ENCODE results near the gene LST1.

The LST1 gene

GRCh38 chr6:31559958-31560696 is 25.9 kb upstream of the LST1 start:
- TF ChIP-seq, protein P1, sequence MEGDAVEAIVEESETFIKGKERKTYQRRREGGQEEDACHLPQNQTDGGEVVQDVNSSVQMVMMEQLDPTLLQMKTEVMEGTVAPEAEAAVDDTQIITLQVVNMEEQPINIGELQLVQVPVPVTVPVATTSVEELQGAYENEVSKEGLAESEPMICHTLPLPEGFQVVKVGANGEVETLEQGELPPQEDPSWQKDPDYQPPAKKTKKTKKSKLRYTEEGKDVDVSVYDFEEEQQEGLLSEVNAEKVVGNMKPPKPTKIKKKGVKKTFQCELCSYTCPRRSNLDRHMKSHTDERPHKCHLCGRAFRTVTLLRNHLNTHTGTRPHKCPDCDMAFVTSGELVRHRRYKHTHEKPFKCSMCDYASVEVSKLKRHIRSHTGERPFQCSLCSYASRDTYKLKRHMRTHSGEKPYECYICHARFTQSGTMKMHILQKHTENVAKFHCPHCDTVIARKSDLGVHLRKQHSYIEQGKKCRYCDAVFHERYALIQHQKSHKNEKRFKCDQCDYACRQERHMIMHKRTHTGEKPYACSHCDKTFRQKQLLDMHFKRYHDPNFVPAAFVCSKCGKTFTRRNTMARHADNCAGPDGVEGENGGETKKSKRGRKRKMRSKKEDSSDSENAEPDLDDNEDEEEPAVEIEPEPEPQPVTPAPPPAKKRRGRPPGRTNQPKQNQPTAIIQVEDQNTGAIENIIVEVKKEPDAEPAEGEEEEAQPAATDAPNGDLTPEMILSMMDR (IDR thresholded peaks at IDR 0.05; ENCODE audit: low read depth, low read length, missing control alignments), result no peak
- no peak for DNase-seq (ENCODE audit: extremely low read depth, low read depth)
- H3K4me3 ChIP-seq (replicated peaks; ENCODE audit: low read depth, low read length), result no peak overlapping the region

GRCh38 chr6:31560697-31561058 is 25.4 kb upstream of the LST1 start:
- H3K4me3 ChIP-seq (replicated peaks; ENCODE audit: low read depth, low read length), result no peak overlapping the region
- TF ChIP-seq, protein P1 (IDR thresholded peaks at IDR 0.05; ENCODE audit: low read depth, low read length, missing control alignments), result no peak
- no peak for DNase-seq (ENCODE audit: extremely low read depth, low read depth)

GRCh38 chr6:31567531-31568370 is 18.3 kb upstream of the LST1 start:
- no peak overlapping the region for H3K4me3 ChIP-seq (replicated peaks; ENCODE audit: low read depth, low read length)
- no peak for DNase-seq (ENCODE audit: extremely low read depth, low read depth)
- TF ChIP-seq, protein P1 (IDR thresholded peaks at IDR 0.05; ENCODE audit: low read depth, low read length, missing control alignments), result no peak

DNA sequence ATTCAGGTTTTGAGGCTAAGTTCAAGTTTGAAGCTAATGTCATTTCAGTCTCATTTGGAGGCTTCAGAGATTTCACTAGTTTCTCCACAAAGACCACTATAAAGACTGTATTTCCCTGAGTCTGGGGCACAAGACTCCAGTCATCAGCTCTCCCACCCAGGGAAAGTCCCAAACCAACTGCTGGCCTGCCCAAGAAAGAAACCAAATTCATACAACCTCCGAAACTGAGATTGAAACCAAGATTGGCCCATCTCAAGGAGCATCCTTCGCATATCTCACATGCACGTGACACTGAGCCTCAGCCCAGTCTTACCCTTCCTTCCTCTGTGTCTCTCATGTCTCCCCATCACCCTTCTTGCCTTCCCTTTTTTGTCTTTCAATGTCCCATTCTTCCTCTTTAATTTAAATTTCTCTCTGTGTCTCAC is 17.5 kb upstream of the LST1 start:
- no peak overlapping the region for H3K4me3 ChIP-seq (replicated peaks; ENCODE audit: low read depth, low read length)
- no peak for DNase-seq (ENCODE audit: extremely low read depth, low read depth)
- TF ChIP-seq, protein P1 (IDR thresholded peaks at IDR 0.05; ENCODE audit: low read depth, low read length, missing control alignments), result no peak

GRCh38 chr6:31569861-31570536 is 16.1 kb upstream of the LST1 start:
- TF ChIP-seq, protein P1 (IDR thresholded peaks at IDR 0.05; ENCODE audit: low read depth, low read length, missing control alignments), result no peak
- H3K4me3 ChIP-seq (replicated peaks; ENCODE audit: low read depth, low read length), result no peak overlapping the region
- no peak for DNase-seq (ENCODE audit: extremely low read depth, low read depth)

DNA sequence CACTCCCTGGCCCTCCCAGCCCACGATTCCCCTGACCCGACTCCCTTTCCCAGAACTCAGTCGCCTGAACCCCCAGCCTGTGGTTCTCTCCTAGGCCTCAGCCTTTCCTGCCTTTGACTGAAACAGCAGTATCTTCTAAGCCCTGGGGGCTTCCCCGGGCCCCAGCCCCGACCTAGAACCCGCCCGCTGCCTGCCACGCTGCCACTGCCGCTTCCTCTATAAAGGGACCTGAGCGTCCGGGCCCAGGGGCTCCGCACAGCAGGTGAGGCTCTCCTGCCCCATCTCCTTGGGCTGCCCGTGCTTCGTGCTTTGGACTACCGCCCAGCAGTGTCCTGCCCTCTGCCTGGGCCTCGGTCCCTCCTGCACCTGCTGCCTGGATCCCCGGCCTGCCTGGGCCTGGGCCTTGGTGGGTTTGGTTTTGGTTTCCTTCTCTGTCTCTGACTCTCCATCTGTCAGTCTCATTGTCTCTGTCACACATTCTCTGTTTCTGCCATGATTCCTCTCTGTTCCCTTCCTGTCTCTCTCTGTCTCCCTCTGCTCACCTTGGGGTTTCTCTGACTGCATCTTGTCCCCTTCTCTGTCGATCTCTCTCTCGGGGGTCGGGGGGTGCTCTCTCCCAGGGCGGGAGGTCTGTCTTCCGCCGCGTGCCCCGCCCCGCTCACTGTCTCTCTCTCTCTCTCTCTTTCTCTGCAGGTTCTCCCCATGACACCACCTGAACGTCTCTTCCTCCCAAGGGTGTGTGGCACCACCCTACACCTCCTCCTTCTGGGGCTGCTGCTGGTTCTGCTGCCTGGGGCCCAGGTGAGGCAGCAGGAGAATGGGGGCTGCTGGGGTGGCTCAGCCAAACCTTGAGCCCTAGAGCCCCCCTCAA is 13.8 kb upstream of the LST1 start, which contains the start of gene LTA:
LTA (plus strand) TSS at position 249 of the 871 bp plus-strand sequence; CDS start at position 703, 454 bp downstream.
- H3K4me3 ChIP-seq (replicated peaks; ENCODE audit: low read depth, low read length), result no peak within 1 kb of the TSS
- no peak for DNase-seq (ENCODE audit: extremely low read depth, low read depth)
- TF ChIP-seq, protein P1 (IDR thresholded peaks at IDR 0.05; ENCODE audit: low read depth, low read length, missing control alignments), result no peak
